Measurements from ENCODE around the gene STX12.
A peak's percentile ranks its signal among the peaks of the same experiment; 100 is the strongest.
"Not testable (repeated sequence)": the region's sequence is repeated elsewhere in the genome, so short reads cannot be mapped to it uniquely, and the experiment has no call there.

The STX12 gene

DNA sequence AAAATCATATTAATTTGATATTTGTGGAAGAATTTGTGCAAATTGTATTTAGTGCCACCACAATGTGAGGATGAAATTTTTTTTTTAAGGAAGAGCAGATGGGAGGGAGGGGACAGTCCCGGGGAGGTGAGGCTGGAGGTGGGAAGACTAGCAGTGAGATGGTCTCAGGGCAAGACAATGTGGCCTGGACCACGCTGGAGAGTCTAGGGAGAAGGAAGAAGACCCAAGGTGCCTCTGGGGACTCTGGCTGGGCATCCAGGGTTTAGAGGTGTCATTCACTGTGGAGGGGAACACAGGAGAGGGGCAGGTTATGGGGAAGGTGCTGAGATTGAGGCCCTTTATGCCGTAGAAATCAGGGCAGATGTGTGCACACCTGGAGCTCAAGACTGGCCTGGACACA is 89.0 kb downstream of the STX12 start:
- no peak for DNase-seq
- TF ChIP-seq POLR2A (IDR thresholded peaks at IDR 0.05; ENCODE audit: low read length): no peak
- no peak for TF ChIP-seq GATA1 (IDR thresholded peaks at IDR 0.05; ENCODE audit: low read depth, low read length)

DNA sequence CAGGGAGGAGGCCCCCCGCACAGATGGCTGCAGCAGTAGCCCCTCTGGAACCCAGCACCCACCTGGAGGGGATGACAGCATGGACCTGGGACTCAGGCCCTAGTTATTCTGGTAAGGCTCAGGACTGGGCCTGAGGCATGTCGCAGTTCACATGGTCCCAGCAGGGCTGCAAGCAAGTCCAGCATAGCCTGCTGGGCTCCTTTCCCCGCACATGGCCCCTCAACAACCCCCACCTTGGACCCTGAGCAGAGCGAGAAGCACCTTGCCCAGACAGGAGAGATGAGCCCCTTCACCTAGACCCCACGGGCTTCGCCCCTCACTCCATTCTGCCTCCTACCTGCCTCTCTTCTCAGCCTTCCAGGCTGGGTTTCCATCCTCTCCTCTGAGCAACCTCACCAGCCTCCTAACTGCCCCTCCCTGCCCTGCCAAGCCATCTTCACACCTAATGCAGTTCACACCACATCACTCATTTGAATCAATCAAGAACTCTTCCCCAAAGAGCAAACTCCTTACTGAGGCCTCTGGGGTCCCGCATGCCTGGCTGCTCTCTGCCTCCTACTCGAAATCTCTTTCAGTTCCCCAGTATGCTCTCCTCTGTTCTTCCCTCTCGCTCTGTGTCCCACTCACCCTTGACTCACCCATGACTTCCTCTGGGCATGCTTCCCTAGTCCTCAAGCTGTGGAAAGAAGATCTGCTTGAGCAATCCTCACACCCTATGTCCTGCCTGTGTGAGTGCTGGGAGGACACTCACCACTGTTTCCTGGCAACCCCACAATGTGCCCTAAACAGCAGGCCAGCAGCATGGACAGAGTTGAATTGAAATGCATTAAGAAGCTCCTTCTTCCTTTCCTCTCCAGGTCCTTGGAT is 89.9 kb downstream of the STX12 start:
- DNase-seq: peak in 1 of 2 experiments; percentile 60
- TF ChIP-seq GATA1 (IDR thresholded peaks at IDR 0.05; ENCODE audit: low read depth, low read length) (no peak), POLR2A (IDR thresholded peaks at IDR 0.05; ENCODE audit: low read length) (no peak)

DNA sequence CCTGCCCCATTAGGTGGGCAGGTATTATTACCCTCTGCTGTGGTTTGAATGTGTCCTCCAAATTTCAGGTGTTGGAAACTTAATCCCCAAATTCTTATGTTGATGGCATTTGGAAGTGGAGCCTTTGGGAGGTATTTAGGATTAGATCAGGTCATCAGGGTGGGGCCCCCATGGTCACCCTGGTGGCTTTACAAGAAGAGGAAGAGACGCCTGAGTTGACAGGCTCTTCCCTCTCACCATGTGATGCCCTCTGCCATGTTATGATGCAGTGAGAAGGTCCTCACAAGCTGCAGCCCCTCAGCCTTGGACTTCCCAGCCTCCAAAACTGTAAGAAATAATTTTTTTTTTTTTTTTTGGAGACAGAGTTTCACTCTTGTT is 90.5 kb downstream of the STX12 start:
- peak in 1 of 2 experiments; percentile 51 for DNase-seq
- TF ChIP-seq GATA1 (IDR thresholded peaks at IDR 0.05; ENCODE audit: low read depth, low read length): no peak

DNA sequence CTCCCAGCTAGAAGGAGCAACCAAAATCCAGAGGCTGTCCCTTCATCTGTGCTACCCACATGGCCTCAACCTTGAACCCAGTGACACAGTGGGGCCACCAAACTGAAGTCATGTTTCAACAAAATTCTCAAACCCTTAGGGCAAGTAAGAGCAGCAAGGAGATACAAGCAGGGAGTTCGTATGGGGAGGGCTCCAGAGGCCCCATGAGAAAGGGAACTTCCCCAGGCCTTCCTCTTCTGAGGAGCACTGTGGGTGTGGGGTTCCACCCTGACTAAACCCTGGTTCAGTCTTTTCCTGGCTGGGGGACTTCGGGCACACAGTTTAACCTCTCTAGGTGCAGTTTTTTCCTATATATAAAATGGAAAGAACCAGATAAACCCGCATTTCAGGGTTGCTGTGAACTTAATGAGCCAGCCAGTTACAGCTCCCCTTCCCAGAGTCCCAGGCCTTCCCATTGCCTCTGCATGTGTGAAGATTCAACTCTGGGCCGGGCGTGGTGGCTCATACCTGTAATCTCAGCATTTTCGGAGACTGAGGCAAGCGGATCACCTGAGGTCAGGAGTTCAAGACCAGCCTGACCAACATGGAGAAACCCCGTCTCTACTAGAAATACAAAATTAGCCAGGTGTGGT is 91.4 kb downstream of the STX12 start:
- no peak for DNase-seq
- TF ChIP-seq POLR2A (IDR thresholded peaks at IDR 0.05; ENCODE audit: low read length): no peak
- no peak for TF ChIP-seq GATA1 (IDR thresholded peaks at IDR 0.05; ENCODE audit: low read depth, low read length)

DNA sequence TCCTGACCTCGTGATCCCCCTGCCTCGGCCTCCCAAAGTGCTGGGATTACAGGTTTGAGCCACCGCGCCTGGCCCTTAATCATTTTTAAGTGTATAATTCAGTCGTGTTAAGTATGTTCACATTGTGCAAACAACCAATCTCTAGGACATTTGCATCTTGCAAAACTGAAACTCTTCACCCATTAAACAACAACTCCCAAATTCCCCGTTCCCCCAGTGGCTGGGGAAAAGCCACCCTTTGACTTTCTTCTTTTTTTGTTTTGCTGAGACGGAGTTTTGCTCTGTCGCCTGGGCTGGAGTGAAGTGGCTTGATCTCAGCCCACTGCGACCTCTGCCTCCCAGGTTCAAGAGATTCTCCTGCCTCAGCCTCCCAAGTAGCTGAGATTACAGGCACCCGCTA is 92.8 kb downstream of the STX12 start:
- TF ChIP-seq POLR2A (IDR thresholded peaks at IDR 0.05; ENCODE audit: low read length) (no peak), GATA1 (IDR thresholded peaks at IDR 0.05; ENCODE audit: low read depth, low read length) (no peak)
- no peak for DNase-seq

DNA sequence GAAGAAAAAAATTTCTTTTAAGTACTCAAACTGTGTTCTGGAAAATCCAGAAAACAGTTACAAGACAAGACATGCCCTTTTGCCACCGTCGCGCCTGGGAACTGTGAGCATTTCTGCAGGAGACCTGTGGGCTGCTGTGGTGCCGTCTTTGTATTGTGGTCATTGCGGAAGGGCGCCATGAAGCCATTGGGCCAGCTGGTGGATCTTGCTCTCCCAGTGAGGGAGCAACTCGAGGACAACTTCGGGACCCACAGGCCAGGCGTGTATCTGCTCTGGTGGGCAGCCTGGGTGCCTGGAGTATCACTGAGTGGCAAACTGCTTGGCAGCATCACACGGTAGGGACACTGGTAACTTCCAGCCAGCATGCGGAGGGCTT is 95.5 kb downstream of the STX12 start:
- DNase-seq: peak in 1 of 2 experiments; percentile 43
- TF ChIP-seq POLR2A (IDR thresholded peaks at IDR 0.05; ENCODE audit: low read length): no peak

DNA sequence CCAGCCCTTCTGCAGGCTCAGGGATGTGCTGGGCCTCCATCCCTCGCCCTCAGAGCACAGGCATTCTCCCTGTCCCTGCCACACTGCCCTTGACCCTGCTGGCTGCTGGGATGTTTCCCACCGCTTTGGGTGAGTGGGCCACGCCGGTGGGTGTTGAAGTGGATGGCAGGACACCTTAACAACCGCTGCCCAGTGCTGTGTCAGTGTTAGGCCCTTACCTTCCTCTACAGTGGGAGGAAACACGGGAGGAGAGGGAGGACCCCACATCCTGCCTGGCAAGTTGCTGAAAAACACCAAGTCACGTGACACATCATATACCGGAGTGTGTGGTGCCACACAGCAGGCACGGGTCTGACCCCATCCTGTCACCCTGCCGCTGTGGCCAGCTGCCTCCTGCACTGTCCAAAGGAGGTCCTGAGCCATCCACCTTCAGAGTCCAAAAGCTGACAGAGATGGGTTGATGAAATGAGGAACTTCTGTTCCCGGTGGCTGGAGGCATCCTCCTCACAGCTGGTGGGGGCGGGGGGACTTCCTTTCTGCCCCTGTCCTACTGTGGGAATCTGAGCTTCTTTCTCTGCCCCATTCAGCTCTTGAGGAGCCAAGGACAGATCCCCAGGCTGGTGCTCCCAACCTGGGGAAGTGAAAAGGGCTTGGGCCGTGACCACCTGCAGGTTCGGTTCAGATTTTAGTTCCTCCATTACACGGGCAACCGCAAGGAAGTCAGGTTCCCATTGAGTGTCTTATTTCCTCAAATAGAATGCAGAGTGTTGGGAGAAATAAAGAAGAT is 96.1 kb downstream of the STX12 start:
- TF ChIP-seq POLR2A (IDR thresholded peaks at IDR 0.05; ENCODE audit: low read length) (peak; percentile 72), GATA1 (IDR thresholded peaks at IDR 0.05; ENCODE audit: low read depth, low read length) (no peak)
- peak in 1 of 2 experiments; percentile 56 for DNase-seq

DNA sequence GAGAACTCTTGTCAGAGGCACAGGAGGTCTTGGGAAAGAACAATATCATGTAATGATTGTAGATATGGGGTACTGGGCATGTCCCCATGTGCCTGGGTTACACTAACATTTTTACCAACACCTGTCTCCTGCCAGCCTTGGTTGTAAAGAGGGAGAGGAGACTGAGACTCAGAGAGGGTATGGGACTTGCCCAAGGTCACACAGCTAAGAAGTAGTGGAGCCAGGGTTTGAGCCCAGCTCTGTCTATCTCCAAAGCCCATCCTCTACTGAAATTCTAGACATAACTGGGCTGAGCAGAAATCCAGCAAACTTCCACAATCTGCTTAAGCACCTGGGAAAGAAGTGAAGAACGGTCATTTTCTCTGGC is 96.7 kb downstream of the STX12 start:
- TF ChIP-seq POLR2A (IDR thresholded peaks at IDR 0.05; ENCODE audit: low read length) (no peak), GATA1 (IDR thresholded peaks at IDR 0.05; ENCODE audit: low read depth, low read length) (no peak)

DNA sequence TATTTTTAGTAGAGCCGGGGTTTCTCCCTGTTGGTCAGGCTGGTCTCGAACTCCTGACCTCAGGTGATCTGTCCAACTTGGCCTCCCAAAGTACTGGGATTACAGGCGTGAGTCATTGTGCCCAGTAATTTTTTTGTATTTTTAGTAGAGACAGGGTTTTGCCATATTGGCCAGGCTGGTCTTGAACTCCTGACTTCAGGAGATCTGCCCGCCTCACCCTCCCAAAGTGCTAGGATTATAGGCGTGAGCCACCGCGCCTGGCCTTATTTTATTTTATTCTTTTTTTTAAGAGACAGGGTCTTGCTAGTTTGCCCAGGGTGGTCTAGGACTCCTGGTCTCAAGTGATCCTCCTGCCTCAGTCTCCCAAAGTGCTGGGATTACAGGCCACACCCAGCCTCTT is 98.1 kb downstream of the STX12 start:
- DNase-seq: not testable (repeated sequence)

More for the DNA sequence above, 96.7 kb downstream of the STX12 start:
- DNase-seq: no peak

DNA sequence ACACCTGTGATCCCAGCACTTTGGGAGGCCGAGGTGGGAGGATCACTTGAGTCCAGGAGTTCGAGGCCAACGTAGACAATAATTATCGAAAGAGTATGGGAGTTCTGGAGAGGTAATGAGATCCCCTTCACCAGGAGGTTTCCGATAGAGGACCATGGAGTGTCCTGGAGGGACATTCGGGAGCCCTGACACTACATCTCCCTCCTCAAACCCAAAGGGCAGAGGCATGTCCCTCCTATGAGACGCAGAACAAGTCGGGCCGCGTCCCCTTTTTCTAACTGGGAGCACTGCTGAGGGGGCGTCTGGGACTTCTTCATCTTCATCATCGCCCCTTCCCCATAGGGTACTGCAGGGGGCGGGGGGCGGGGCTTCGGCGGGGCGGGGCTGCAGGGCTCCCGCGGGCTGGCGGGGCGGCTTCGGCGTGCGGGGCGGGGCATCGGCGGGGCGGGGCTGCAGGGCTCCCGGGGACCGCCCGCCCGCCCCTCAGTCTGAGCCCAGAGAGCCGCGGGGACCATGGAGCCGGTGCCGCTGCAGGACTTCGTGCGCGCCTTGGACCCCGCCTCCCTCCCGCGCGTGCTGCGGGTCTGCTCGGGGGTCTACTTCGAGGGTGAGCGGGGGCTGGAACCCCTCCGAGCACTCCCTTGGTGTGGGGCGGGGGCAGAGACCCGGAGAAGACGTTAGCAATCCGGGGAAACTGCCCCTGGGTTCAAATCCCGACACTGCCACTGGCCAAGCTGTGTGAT is 99.2 kb downstream of the STX12 start, which contains the start of gene THEMIS2:
Gene THEMIS2 (plus strand): TSS at position 486 of the 743 bp plus-strand sequence. CDS start 28 bp downstream, at position 514.
- TF ChIP-seq POLR2A (IDR thresholded peaks at IDR 0.05; ENCODE audit: low read length): peak; percentile 85
- TF ChIP-seq GATA1 (IDR thresholded peaks at IDR 0.05; ENCODE audit: low read depth, low read length): no peak
- DNase-seq: peak in 1 of 2 experiments; percentile 85

DNA sequence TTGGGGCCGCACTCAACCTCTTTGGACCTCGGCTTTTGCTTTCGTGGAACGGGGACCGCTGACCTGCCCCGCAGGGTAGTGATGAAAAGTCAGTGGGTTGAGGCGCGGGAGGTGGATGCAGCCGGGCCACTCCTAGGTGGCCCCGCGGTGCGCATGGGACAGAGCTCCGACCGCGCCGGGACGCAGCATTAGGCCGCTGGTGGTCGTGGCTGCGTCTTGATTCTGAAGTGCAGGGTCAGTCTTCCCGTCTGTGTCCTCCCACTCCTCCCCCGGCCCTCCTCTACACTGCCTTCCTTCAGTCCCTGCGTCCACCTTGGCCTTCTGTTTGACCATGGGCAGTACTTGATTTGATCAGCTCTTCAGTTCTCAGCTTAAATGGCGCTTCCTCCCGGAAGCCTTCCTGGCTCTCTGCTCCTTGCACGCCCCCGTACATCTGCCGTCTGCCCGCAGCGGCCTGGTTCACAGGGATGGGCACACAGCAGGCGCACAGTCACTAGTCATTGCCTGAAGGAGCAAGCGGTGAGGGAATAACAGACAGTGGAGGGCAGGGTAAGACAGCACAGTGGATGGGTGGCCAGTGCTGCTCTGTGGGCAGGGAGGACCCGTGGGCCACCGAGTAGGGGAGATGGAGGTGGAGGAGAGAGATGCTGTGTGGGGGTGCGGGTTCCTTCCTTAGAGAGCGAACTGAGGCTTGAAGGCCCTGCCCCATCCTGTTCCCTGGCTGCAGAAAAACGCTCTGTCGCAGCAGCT is 100.0 kb downstream of the STX12 start:
- no peak for TF ChIP-seq GATA1 (IDR thresholded peaks at IDR 0.05; ENCODE audit: low read depth, low read length)
- peak; percentile 67 for TF ChIP-seq POLR2A (IDR thresholded peaks at IDR 0.05; ENCODE audit: low read length)
- DNase-seq: peak in 1 of 2 experiments; percentile 70

DNA sequence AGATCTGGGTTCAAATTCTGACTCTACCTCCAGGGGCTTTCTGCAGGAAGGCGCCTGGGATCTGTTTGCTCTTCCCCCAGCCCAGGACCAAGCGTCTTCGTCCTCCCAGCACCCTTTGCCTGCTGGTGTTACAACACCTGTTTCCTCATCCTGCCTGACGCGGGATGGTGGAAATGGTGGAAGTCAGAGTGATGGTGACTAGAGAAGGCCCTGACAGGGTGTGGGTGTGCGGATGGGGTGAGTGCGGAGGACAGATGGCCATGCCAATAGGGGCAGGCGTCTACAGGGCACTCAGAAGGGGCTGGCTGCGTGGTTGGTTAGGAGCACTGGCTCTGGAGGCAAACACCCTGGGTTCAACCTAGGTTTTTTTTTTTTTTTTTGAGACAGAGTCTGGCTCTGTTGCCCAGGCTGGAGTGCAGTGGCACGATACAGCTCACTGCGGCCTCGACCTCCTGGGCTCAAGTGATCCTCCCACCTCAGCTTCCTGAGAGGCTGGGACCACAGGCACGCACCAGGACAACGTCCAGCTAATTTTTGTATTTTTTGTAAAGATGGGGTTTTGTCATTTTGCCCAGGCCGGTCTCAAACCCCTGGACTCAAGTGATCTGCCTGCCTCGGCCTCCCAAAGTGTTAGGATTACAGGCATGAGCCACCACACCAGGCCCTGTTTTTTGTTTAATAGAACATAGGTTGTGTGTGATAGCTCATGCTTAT is 100.8 kb downstream of the STX12 start:
- TF ChIP-seq POLR2A (IDR thresholded peaks at IDR 0.05; ENCODE audit: low read length): no peak
- TF ChIP-seq GATA1 (IDR thresholded peaks at IDR 0.05; ENCODE audit: low read depth, low read length): no peak
- DNase-seq: peak in 1 of 2 experiments; percentile 45
